Measurements from ENCODE around the gene LSM12. TPM values are rescaled to one million over a fixed set of nuclear protein-coding genes. Genes with fewer than 3 reads are reported as not detected.
"Not testable (repeated sequence)": the region's sequence is repeated elsewhere in the genome, so short reads cannot be mapped to it uniquely, and the experiment has no call there.

LSM12 gene
- total and polyA plus RNA-seq, 10 donors, result 18.9 to 43.1 (median 27.9) TPM

DNA sequence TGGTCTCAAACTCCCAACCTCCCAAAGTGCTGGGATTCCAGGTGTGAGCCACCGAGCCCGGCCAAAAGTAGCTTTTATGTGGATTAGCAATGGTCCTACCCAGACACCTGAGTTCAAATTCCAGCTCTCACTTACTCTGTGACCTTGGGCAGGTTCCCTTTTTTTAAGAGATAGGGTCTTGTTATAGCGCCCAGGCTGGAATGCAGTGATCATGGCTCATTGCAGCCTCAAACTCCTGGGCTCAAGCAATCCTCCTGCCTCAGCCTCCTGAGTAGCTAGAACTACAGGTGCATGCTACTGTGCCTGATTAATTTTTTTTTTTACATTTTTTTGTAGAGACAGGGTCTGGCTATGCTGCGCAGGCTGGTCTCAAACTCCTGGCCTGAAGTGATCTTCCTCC lies 40.3 kb upstream of the LSM12 start:
- intact Hi-C loops (cut with DNase I; ENCODE audit: low total_unique reads), result no loop called here
- peaks cover 33 to 69% (median 47%) of the 10 kb centered on the region in 6 donors for H3K4me1 ChIP-seq

GRCh38 chr17:44105941-44106340 lies 39.5 kb upstream of the LSM12 start:
- Histone ChIP-seq H3K4me3 (no peak overlapping the region), H3K9me3 (no peaks in the 10 kb centered on the region), H3K27ac (no peak overlapping the region), H3K4me1 (peaks cover 24 to 60% (median 39%) of the 10 kb centered on the region in 6 donors), H3K36me3 (peaks cover 0 to 77% (median 3%) of the 10 kb centered on the region in 6 donors), H3K27me3 (replicated peaks in 1 of 7) (no peaks in the 10 kb centered on the region)
- intact Hi-C loops (cut with DNase I; ENCODE audit: low total_unique reads), result no loop called here
- DNase-seq, result no peak
- TF ChIP-seq POLR2A (IDR thresholded peaks at IDR 0.05) (no peak), POLR2AphosphoS5 (IDR thresholded peaks at IDR 0.05) (no peak)
- TF ChIP-seq, protein P1, sequence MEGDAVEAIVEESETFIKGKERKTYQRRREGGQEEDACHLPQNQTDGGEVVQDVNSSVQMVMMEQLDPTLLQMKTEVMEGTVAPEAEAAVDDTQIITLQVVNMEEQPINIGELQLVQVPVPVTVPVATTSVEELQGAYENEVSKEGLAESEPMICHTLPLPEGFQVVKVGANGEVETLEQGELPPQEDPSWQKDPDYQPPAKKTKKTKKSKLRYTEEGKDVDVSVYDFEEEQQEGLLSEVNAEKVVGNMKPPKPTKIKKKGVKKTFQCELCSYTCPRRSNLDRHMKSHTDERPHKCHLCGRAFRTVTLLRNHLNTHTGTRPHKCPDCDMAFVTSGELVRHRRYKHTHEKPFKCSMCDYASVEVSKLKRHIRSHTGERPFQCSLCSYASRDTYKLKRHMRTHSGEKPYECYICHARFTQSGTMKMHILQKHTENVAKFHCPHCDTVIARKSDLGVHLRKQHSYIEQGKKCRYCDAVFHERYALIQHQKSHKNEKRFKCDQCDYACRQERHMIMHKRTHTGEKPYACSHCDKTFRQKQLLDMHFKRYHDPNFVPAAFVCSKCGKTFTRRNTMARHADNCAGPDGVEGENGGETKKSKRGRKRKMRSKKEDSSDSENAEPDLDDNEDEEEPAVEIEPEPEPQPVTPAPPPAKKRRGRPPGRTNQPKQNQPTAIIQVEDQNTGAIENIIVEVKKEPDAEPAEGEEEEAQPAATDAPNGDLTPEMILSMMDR (IDR thresholded peaks at IDR 0.05 in 8 of 11, conservative IDR thresholded peaks at IDR 0.05 in 3 of 11), result no peak
- 21 to 39% (median 30%) methylated on average over 3 of the region's 3 CpGs for WGBS, 5 donors

More for the DNA sequence above, 40.3 kb upstream of the LSM12 start:
- DNase-seq, result no peak
- TF ChIP-seq POLR2A (IDR thresholded peaks at IDR 0.05) (no peak), POLR2AphosphoS5 (IDR thresholded peaks at IDR 0.05) (no peak)
- TF ChIP-seq, protein P1 (IDR thresholded peaks at IDR 0.05 in 8 of 11, conservative IDR thresholded peaks at IDR 0.05 in 3 of 11), result no peak
- WGBS, 5 donors, result 91 to 96% (median 93%) methylated on average over 4 of the region's 4 CpGs
- no peak overlapping the region for H3K4me3 ChIP-seq
- H3K27ac ChIP-seq, result no peak overlapping the region
- no peaks in the 10 kb centered on the region for H3K9me3 ChIP-seq
- peaks cover 0 to 72% (median 3%) of the 10 kb centered on the region in 6 donors for H3K36me3 ChIP-seq
- H3K27me3 ChIP-seq (replicated peaks in 1 of 7), result no peaks in the 10 kb centered on the region

- H3K9me3 ChIP-seq, result no peaks in the 10 kb centered on the region
- H3K27me3 ChIP-seq (replicated peaks in 1 of 7), result no peaks in the 10 kb centered on the region
- intact Hi-C loops (cut with DNase I; ENCODE audit: low total_unique reads), result no loop called here
- H3K4me3 ChIP-seq, result no peak overlapping the region
- TF ChIP-seq POLR2AphosphoS5 (IDR thresholded peaks at IDR 0.05) (no peak), POLR2A (IDR thresholded peaks at IDR 0.05) (no peak)
- TF ChIP-seq, protein P1 (IDR thresholded peaks at IDR 0.05 in 8 of 11, conservative IDR thresholded peaks at IDR 0.05 in 3 of 11), result no peak
- no peak for DNase-seq
- WGBS, 5 donors, result 83 to 100% (median 83%) methylated on average over 2 to 3 of the region's 3 CpGs
- H3K27ac ChIP-seq, result no peak overlapping the region
- H3K36me3 ChIP-seq, result peaks cover 0 to 75% (median 3%) of the 10 kb centered on the region in 6 donors
- H3K4me1 ChIP-seq, result peaks cover 20 to 56% (median 34%) of the 10 kb centered on the region in 6 donors
Measured at GRCh38 chr17:44105483-44105882, 39.0 kb upstream of the LSM12 start.

DNA sequence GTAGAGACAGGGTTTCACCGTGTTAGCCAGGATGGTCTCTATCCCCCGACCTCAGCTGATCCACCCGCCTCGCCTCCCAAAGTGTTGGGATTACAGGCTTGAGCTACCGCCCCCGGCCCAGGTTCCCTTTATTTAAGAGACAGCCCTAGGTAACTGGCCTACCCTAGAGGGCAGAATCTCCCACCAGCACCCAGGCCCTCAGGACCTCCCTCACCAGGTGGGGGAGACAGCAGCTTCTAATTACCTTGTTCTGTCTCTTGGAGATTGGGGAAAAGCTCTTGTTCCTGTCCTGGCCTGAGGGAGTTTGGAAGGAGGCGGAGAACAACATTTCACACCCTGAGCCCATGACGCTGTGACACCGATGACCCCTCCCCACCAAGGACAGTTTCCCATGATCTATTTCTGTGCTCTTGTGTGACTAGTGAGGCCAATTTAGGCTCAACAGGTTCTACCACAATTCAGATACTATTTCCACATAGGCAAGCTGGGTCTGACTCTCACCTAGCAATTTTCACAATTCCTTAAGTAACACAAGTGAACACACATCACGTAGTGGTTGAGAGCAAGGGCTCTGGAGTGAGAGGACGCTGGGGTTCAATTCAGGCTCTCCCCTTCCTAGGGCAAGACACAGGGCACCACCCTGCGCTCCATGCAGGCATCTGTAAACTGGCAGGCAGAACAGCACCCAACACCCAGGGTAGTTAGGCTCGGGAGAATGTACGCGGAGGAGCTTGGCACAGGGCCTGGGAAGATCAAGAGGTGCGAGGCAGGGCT lies 36.6 kb upstream of the LSM12 start:
- H3K4me1 ChIP-seq, result peaks cover 3 to 53% (median 26%) of the 10 kb centered on the region in 6 donors
- no peak overlapping the region for H3K27ac ChIP-seq
- no peak overlapping the region for H3K4me3 ChIP-seq
- TF ChIP-seq POLR2AphosphoS5 (IDR thresholded peaks at IDR 0.05) (no peak), POLR2A (IDR thresholded peaks at IDR 0.05) (no peak)
- TF ChIP-seq, protein P1 (IDR thresholded peaks at IDR 0.05 in 8 of 11, conservative IDR thresholded peaks at IDR 0.05 in 3 of 11), result no peak
- H3K27me3 ChIP-seq (replicated peaks in 1 of 7), result no peaks in the 10 kb centered on the region
- peaks cover 0 to 61% (median 3%) of the 10 kb centered on the region in 6 donors for H3K36me3 ChIP-seq
- no peaks in the 10 kb centered on the region for H3K9me3 ChIP-seq
- intact Hi-C loops (cut with DNase I; ENCODE audit: low total_unique reads), result no loop called here
- WGBS, 5 donors, result 84 to 95% (median 90%) methylated on average over 16 of the region's 16 CpGs
- no peak for DNase-seq

DNA sequence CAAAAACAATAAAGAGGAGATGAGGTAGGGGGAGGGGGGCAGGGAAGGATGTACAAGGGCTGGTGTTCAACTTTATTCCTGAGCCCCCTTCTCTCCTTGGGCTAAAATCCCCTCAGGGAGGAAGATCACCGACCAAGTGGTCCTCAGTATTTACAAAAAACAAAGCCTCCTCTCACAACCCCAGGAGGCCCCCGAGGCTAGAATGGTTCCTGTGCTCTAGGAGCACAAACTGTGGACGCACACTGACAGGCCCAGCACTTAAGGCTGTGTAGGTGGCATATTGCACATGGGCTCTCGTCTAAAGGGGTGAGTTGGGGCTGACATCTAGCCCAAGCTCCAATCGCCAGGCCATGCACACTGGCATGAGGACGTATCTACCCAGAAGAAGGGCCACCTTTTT lies 35.4 kb upstream of the LSM12 start:
- H3K9me3 ChIP-seq; H3K4me3 ChIP-seq; DNase-seq; H3K27ac ChIP-seq; intact Hi-C loops (cut with DNase I; ENCODE audit: low total_unique reads); H3K27me3 ChIP-seq (replicated peaks in 1 of 7): not testable (repeated sequence)
- Histone ChIP-seq H3K4me1 (peaks cover 13 to 53% (median 34%) of the 10 kb centered on the region in 6 donors), H3K36me3 (peaks cover 0 to 55% (median 3%) of the 10 kb centered on the region in 6 donors)
- WGBS, 5 donors, result 73 to 86% (median 83%) methylated on average over 6 of the region's 6 CpGs

Measured in spleen (tissue), 11 donors.